SIG-M5 treated with dmso at 0.1 percent for 504 hours (cell line): Measurements from ENCODE around the gene KRT5.
A peak's percentile ranks its signal among the peaks of the same experiment; 100 is the strongest.
"Not testable (repeated sequence)": the region's sequence is repeated elsewhere in the genome, so short reads cannot be mapped to it uniquely, and the experiment has no call there.

Experiments
- DNase-seq: peaks from one replicate; lab custom pipeline; 2025; ENCODE audit not compliant: unreplicated experiment; lab: John Stamatoyannopoulos, UW

Gene KRT5

GRCh38 chr12:52496590-52497071, 23.6 kb downstream of the KRT5 start:
- DNase-seq = no peak

- DNase-seq = no peak
Measured at GRCh38 chr12:52496054-52496453, 24.1 kb downstream of the KRT5 start.

GRCh38 chr12:52495389-52495788, 24.8 kb downstream of the KRT5 start:
- DNase-seq = peak; percentile 8

- no peak for DNase-seq
Measured at GRCh38 chr12:52494518-52494917, 25.7 kb downstream of the KRT5 start.

- DNase-seq = no peak
Measured at GRCh38 chr12:52494100-52494499, 26.1 kb downstream of the KRT5 start.

- no peak for DNase-seq
Measured at GRCh38 chr12:52493172-52493571, 27.0 kb downstream of the KRT5 start, which contains the start of gene KRT6A. TSS of gene KRT6A (minus strand) at chr12:52493257. CDS start at chr12:52493188, 69 bp downstream.

- not testable (repeated sequence) for DNase-seq
Measured at GRCh38 chr12:52492405-52492804, 27.8 kb downstream of the KRT5 start.

- DNase-seq = not testable (repeated sequence)
Measured at GRCh38 chr12:52491495-52491894, 28.7 kb downstream of the KRT5 start.

- DNase-seq = no peak
Measured at GRCh38 chr12:52488736-52489135, 31.5 kb downstream of the KRT5 start.

- DNase-seq = not testable (repeated sequence)
Measured at GRCh38 chr12:52487744-52488443, 32.3 kb downstream of the KRT5 start.

GRCh38 chr12:52487211-52487610, 33.0 kb downstream of the KRT5 start:
- no peak for DNase-seq

- no peak for DNase-seq
Measured at GRCh38 chr12:52486166-52487105, 33.8 kb downstream of the KRT5 start.

- DNase-seq = no peak
Measured at GRCh38 chr12:52480073-52480472, 40.1 kb downstream of the KRT5 start.

GRCh38 chr12:52477651-52478050, 42.5 kb downstream of the KRT5 start:
- no peak for DNase-seq

- no peak for DNase-seq
Measured at GRCh38 chr12:52474212-52474611, 46.0 kb downstream of the KRT5 start.

- DNase-seq = no peak
Measured at GRCh38 chr12:52473768-52474167, 46.4 kb downstream of the KRT5 start, which contains the start of gene KRT6C. TSS of gene KRT6C (minus strand) at chr12:52473805. CDS start at chr12:52473737, 68 bp downstream.

GRCh38 chr12:52469853-52470252, 50.3 kb downstream of the KRT5 start:
- no peak for DNase-seq

- no peak for DNase-seq
Measured at GRCh38 chr12:52464897-52465296, 55.3 kb downstream of the KRT5 start.
